HepG2 (cell line): ENCODE data around the gene ATP8A2. TPM values are rescaled to one million over a fixed set of nuclear protein-coding genes. Genes with fewer than 3 reads are reported as not detected.

Source experiments
- ATAC-seq: fragments of 200-7000 bp; cut with Tn5 transposase; 3 replicates; pipeline ENCODE4 v1.9.1; 2020; ENCODE audit warnings: mild to moderate bottlenecking, moderate library complexity
- BruUV-seq: library from RNA; stranded (reverse); fragments of 400-500 nt; replicated peaks from 2 replicates; lab custom pipeline; 2021; lab: Mats Ljungman, UMichigan
- CTCF ChIA-PET: fragments of 300-600 bp; formaldehyde crosslinking; extraction: SDS; loops from one replicate; lab custom pipeline; 2021; ENCODE audit warnings: low total read pairs, inconsistent platforms, low intra/inter-chr PET ratio; lab: Yijun Ruan, JAX
- POLR2A ChIA-PET: fragments of 350-600 bp; sonication (Branson Sonifier 250); formaldehyde crosslinking; loops from one replicate; lab custom pipeline; 2020; ENCODE audit warnings: antibody characterized with exemption, inconsistent platforms; lab: Yijun Ruan, JAX
- DNase-seq: peaks from one replicate; pipeline ENCODE4 v3.0.0-alpha.2; 2015; ENCODE audit warnings: low spot score
- FAIRE-seq: peaks from 3 replicates; lab custom pipeline; 2011; peaks lifted over from hg19 to GRCh38; lab: Jason Lieb, UNC
- H2AFZ ChIP-seq: one replicate; pipeline ENCODE4 v1.6.1; 2011; ENCODE audit warnings: low read length, inconsistent platforms
- H3K27ac ChIP-seq: fragments of 300-600 bp; 3 replicates; pipeline ENCODE4 v1.8.0; 2011; ENCODE audit warnings: mixed run types, mild to moderate bottlenecking, mixed read lengths, low read length, inconsistent platforms; ENCODE audit not compliant: insufficient read depth; ENCODE audit errors: extremely low read length
- H3K27me3 ChIP-seq, 2 experiments: fragments of 200-600 bp in 1 of 2; 2 replicates in 1 of 2; 3 replicates in 1 of 2; pipeline versions ENCODE4 v1.6.0 to v1.8.0; 2011; ENCODE audit warnings: low read length in 2 of 2, mild to moderate bottlenecking in 2 of 2, moderate library complexity in 2 of 2, inconsistent platforms in 1 of 2; ENCODE audit not compliant: insufficient read depth in 2 of 2, control insufficient read depth in 1 of 2
- H3K36me3 ChIP-seq, 2 experiments: fragments of 200-600 bp in 1 of 2; replicated peaks in 1 of 2; 2 replicates in 1 of 2; 3 replicates in 1 of 2; pipeline versions ENCODE4 v1.5.1 to v1.8.0; 2011; ENCODE audit warnings: low read length in 2 of 2, inconsistent platforms in 1 of 2; ENCODE audit not compliant: insufficient read depth in 2 of 2, control insufficient read depth in 1 of 2
- H3K4me1 ChIP-seq: 2 replicates; pipeline ENCODE4 v1.5.1; 2012; ENCODE audit warnings: low read length, inconsistent platforms; ENCODE audit not compliant: insufficient read depth
- H3K4me2 ChIP-seq: 2 replicates; pipeline ENCODE4 v1.6.0; 2011; ENCODE audit warnings: low read depth, low read length, inconsistent platforms
- H3K4me3 ChIP-seq, 3 experiments: fragments of 200-600 bp in 1 of 3; sonication (generic), shearing (Covaris generic) in 1 of 3; replicated peaks in 1 of 3; 2 replicates each; pipeline ENCODE4 v1.5.1; 2011 to 2016; ENCODE audit warnings: low read length in 3 of 3, inconsistent platforms in 2 of 3, low read depth in 2 of 3, mild to moderate bottlenecking in 2 of 3, control low read depth in 1 of 3, mixed read lengths in 1 of 3; ENCODE audit not compliant: insufficient read depth in 1 of 3
- H3K79me2 ChIP-seq: one replicate; pipeline ENCODE4 v1.6.1; 2011; ENCODE audit warnings: low read length, inconsistent platforms; ENCODE audit not compliant: insufficient read depth
- H3K9ac ChIP-seq: 2 replicates; pipeline ENCODE4 v1.6.0; 2011; ENCODE audit warnings: mild to moderate bottlenecking, low read depth, low read length, inconsistent platforms; ENCODE audit not compliant: insufficient read depth
- H3K9me3 ChIP-seq: 2 replicates; pipeline ENCODE4 v1.5.1; 2012; ENCODE audit warnings: mild to moderate bottlenecking, low read length
- H4K20me1 ChIP-seq: 2 replicates; pipeline ENCODE4 v1.6.0; 2011; ENCODE audit warnings: inconsistent platforms, mild to moderate bottlenecking, low read length, moderate library complexity; ENCODE audit not compliant: insufficient read depth
- STAT5B ChIP-seq: sonication (generic); formaldehyde crosslinking; IDR thresholded peaks from 2 replicates; pipeline ENCODE4 v1.4.0; 2020; ENCODE audit warnings: missing genetic modification reagents
- TCF7L2 ChIP-seq: IDR thresholded peaks from 2 replicates; pipeline ENCODE4 v1.6.1; 2011; ENCODE audit warnings: mild to moderate bottlenecking, low read depth, low read length, moderate library complexity
- ZNF7 ChIP-seq: IDR thresholded peaks from 2 replicates; pipeline ENCODE4 v1.6.1; 2016; ENCODE audit warnings: missing biosample characterization, missing genetic modification reagents
- WGBS: methylation state at CpG from one replicate; pipeline ENCODE4 v1.1.6; 2017; ENCODE audit warnings: low lambda C conversion rate; 5-methylcytosine and 5-hydroxymethylcytosine counted together
- in situ Hi-C: cut with HindIII; loops from 2 replicates; pipeline ENCODE4 v1.10.0; 2017; ENCODE audit warnings: low pct_unique_long_range_greater_than_20kb; ENCODE audit not compliant: extremely low pct_ligation_motif_present
- intact Hi-C: fragments of 100-400 bp; cut with micrococcal nuclease; formaldehyde crosslinking; loops from one replicate; pipeline ENCODE4 v1.10.0; 2022; ENCODE audit not compliant: unreplicated experiment
- polyA plus RNA-seq, 8 experiments: library from polyadenylated mRNA; depleted of rRNA in 3 of 8; stranded (reverse) in 7 of 8; unstranded in 1 of 8; fragments of >200 nt; fragmentation: Illumina TruSeq in 4 of 8; extraction: Trizol in 4 of 8; gene quantifications; 2 replicates each; pipeline versions ENCODE4 v1.2.1 to v1.2.3, GENCODE V29; 2011 to 2016; ENCODE audit warnings: low read depth in 4 of 8, missing spikeins in 1 of 8, mixed read lengths in 1 of 8; ENCODE audit not compliant: insufficient read depth in 1 of 8
- total RNA-seq, 5 experiments: library from RNA; depleted of rRNA; stranded (reverse); fragments of >200 nt; fragmentation: Illumina TruSeq; extraction: Trizol; gene quantifications; 2 replicates each; pipeline ENCODE4 v1.2.3, GENCODE V29; 2016; ENCODE audit warnings: low read depth in 1 of 5

The ATP8A2 gene
- total and polyA plus RNA-seq, 2 of the 13 experiments (the other 11 are each of a cell fraction or from before 2014, with no cell fraction given) = 0.09 TPM; not detected in 1

- TF ChIP-seq ZNF7 (CRISPR knock-in tag) = no peak
- Histone ChIP-seq H3K36me3 (no peaks in the 10 kb centered on the region), H4K20me1 (no peaks in the 10 kb centered on the region), H3K9ac (no peak overlapping the region), H3K4me1 (no peaks in the 10 kb centered on the region), H3K79me2 (no peaks in the 10 kb centered on the region), H3K27me3 (no peaks in the 10 kb centered on the region; a peak in 1 of 5 replicates), H3K4me3 (no peak overlapping the region), H3K9me3 (no peaks in the 10 kb centered on the region), H3K4me2 (no peak overlapping the region), H3K27ac (no peak overlapping the region), H2AFZ (no peak overlapping the region)
- no peak for ATAC-seq
- WGBS = 0% methylated on average over 1 of the region's 1 CpG
- DNase-seq = no peak
- ChIA-PET POLR2A (no interaction called here), CTCF (no interaction called here)
- in situ Hi-C loops (no loop called here), intact Hi-C loops (no loop called here)
- no peak for FAIRE-seq
- no TSS peak for BruUV-seq
Measured at GRCh38 chr13:25415241-25415640, 43.5 kb downstream of the ATP8A2 start.

GRCh38 chr13:25417535-25417934, 45.8 kb downstream of the ATP8A2 start:
- no peak for TF ChIP-seq STAT5B
- TF ChIP-seq TCF7L2 = no peak
- Histone ChIP-seq H3K79me2 (no peaks in the 10 kb centered on the region), H3K36me3 (no peaks in the 10 kb centered on the region), H3K9ac (no peak overlapping the region), H3K4me3 (no peak overlapping the region), H3K27me3 (no peaks in the 10 kb centered on the region; a peak in 1 of 5 replicates), H3K27ac (no peak overlapping the region), H2AFZ (no peak overlapping the region), H4K20me1 (no peaks in the 10 kb centered on the region), H3K4me1 (peaks cover 16% of the 10 kb centered on the region), H3K4me2 (no peak overlapping the region), H3K9me3 (no peaks in the 10 kb centered on the region)
- WGBS = 18% methylated on average over 2 of the region's 2 CpGs
- intact Hi-C loops (no loop called here), in situ Hi-C loops (no loop called here)
- no TSS peak for BruUV-seq
- FAIRE-seq (no peak), DNase-seq (no peak), ATAC-seq (no peak)
- ChIA-PET POLR2A (no interaction called here), CTCF (no interaction called here)
